ENCODE data around the gene BAHCC1.

BAHCC1 gene

DNA sequence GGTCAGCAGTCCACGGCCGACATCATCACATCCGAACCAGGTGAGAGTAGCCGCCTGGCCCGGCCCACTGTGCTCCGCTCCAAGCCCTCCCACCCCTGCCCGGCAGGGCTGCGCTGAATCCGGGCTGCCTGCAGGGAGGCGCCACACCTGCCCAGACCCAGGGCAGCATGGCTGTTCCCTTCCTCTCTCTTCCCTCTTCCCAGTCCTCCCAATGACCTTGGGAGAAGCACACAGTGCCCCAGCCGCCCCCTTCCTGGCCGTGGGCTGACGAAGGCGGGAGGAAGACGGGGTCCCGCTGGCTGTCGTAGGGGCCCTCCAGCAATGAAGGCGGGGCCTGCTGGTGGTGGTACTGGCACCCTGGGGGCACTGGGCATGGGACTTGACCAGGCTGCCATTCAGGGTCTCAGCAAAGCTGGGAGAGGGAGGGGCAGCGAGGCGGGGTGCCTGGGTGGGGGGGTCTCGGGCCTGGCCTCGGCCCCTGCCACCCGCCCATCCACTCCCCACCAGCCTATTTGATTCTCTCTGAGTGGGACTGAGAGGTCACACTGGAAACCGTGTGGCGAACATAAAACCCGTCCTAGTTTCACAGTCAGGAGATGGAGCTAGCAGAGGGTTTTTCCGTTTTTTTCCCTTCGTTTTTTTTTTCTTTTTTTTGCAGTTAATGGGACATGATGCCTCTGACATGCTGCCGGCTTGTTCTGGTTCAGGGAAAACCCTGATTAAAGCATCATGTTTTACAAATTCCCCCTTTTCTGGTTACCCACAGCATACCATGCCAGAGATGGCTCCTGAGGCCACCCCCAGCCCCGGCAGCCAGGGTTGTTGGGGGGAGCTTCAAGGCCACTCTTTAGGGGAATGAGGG, 50.6 kb downstream of the BAHCC1 start:
- no peak for DNase-seq

DNA sequence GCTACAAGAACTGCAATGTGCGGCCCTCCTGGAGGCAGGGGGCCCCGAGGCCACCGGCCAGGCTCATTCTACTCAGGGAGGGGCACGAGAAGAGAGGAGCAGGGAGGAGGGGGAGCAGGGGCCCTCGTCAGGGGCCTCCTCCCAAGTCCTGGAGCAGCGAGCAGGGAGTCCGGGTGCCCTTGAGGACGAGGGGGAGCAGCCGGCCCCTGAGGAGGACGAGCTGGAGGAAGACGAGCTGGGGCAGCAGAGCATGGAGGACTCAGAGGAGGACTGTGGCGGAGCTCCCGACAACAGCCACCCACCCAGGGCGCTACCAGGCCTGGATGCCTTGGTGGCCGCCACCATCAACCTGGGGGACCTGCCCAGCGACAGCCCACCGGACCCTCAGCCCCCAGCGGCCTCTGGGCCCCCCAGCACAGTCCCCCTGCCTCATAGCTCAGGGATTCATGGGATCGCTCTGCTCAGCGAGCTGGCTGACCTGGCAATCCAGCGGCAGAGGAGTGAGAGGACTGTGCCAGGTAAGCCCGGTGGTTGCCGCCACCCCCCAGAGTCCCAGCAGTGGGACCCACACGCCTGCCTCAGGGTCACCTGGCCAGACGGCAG, 52.2 kb downstream of the BAHCC1 start:
- no peak for DNase-seq

DNA sequence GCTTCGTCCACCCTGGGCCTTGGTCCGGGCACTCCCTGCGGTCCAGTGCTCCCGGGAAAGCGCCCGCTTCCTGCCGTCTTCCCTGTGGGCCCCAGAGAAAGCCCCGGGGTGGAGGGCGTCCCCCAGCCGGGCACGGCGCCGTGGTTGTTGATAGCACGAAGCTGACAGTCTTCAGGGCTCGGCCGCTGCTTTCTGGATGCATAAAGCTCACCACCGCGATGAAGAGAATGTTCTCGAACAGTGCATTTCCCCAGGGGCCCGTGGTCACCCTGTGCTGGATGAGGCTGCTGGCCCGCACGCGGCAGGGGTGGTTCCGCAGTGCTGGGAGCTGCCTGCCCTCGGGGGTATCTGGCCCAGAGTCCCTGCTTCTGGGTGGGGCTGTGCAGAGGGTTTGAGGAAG, 53.2 kb downstream of the BAHCC1 start:
- no peak for DNase-seq

DNA sequence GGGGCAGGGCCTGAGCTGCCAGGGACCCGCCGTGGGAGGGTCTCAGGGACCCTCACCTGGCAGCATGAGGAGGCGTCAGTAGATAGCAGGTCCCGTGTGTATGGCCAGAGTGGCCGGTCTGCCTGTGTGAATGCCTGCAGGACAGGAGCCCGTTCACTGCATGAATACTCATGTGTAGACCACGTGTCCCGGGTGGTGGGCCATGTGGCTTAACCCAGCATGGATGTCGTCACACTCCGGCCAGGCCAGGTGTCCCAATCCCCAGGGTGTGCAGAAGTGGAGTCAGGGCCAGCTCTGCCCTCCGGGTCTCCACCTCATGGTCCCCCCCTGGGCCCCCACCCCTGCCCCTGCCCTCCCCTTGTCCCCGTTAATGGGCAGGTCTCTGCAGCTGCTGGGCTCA, 53.7 kb downstream of the BAHCC1 start:
- DNase-seq: no peak

DNA sequence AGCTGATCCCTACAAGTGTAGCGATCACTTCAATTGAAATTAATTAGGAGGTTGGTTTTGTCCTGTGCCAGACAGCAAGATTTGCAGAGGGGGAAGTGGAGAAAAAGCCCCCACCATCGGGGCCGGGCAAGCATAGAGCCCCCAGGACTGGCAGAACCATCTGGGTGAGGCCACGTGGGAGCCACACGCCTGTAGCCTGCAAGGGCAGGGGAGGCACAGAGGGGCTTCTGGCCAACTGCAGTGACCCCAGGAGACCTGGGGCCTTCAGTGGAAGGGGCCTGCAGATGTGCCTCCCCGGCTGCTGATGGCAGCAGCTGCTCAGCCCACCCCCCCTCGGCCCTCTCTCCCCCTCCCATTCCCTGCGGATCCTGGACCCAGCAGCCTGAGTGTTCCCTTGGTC, 54.1 kb downstream of the BAHCC1 start:
- DNase-seq: no peak

DNA sequence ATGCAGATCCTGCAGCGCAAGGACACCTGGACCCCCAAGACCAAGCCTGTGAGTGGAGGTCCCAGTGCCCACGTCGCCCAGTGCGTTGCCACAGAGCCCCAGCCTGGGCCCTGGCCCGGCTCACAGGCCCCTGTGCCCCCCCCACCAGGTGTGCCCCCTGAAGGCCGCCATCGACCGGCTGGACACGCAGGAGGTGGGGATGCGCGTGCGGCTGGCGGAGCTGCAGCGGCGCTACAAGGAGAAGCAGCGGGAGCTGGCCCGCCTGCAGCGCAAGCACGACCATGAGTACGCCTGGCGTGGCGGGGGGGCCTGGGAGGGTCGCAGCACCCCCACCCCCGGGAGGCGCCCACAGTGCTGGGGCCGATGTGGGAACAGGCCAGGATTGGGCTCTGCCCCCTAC, 56.6 kb downstream of the BAHCC1 start:
- DNase-seq: no peak

DNA sequence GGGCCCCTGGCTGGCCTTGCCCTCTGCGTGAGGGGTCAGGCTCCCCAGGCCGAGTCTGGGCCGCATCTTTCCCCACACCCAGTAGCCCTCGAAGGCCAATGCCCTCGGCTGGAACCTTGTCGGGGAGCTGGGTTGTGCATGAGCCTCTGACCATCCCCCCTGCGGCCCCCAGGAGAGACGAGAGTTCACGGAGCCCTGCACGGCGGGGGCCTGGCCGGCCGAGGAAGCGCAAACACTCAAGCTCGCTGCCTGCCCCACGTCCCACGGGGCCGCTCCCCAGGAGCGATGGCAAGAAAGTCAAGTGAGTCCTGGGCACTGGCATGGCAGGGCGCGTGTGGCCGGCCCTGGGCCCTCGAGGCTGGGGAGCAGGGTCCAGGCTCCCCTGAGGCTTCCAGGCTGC, 57.3 kb downstream of the BAHCC1 start:
- no peak for DNase-seq

DNA sequence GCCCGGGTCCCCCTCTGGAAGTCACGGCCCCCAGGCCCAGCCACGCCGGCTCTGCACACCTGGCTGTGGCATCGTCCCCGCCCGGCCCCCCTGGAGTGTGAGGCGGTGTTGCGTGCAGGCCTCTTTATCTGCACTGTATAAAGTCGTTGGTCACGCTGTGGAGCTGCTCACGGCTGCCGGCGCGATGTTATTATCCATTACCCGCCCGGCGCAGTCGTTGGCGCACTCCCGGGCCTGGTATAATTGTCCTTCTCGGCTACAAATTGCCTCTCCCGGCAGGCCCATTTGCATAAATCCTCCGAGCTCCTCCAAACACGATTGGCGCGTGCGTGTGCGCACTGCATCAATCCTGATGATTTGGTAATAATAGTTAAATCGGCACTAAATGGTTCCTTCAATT, 57.8 kb downstream of the BAHCC1 start:
- DNase-seq: no peak

DNA sequence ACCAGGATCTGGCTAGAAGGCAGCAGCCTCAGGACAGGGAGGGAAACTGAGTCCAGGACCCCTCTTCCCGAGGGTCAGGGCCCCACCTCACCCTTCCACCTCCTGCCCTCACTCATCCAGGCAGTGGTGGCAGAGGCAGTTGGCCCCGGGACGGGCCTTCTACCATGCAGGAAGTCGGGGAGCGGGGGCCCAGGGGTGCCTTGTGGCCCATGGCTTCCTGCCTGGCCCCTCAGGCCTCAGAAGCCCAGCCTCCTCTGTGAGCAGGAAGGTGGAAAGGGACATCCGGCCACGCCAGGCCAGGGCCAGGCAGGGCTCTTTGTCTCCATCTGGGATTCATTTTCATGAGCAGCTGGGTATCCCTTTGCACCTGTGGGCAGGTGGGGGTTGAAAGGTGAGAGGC, 58.5 kb downstream of the BAHCC1 start:
- no peak for DNase-seq

DNA sequence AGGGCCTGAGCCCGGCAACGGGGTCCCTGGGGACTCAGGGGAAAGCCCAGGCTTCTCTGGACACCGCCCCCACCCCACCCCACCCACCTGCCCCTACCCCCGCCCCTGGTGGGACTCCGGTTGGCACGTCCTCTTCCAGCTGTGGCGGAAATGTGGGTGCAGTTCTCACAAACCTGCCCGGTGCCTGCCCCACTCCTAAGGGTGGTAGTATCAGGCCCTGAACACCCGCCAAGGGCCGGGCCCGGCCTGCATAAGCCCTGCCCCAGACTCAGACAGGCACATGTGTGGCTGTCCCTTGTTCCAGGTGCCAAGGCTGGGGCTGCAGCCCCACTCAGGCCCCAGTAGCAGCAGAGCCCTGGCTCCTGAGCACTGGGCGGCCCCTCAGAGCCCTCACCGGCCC, 59.2 kb downstream of the BAHCC1 start:
- DNase-seq: no peak

DNA sequence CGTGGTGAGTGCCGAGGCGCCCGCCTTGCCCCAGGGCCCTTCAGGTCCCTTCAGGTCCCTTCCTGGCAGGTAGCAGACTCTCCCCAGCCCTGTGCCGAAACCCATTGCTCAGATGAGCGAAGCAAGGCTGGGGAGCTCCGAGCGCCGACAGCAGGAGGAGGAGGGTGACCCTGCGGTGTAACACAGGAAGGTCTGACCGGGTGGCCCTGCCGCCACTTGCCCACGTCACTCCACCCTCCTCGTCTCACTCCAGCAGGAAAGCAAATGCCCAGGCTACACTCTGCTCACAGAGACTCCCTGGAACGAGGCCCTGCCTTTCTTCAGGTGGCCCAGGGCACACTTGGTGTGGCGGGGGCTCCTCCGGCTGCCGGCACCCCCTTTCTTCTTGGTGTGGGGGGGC, 60.1 kb downstream of the BAHCC1 start:
- no peak for DNase-seq

DNA sequence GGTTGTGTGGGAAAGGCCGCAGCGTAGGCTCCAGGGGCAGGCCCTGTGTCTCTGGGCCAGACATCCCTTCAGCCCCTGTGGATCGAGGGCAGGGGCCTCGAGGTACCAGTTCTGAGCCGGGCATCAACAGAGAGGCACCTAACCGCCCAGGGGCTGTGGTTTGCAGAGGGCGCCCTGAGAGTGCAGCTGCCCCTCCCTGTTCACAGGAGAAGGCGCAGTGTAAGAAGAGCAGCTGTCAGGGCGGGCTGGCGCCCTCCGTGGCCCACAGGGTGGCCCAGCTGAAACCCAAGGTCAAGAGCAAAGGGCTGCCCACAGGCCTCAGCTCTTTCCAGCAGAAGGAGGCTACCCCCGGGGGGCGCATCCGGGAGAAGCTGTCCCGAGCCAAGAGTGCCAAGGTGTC, 60.8 kb downstream of the BAHCC1 start:
- no peak for DNase-seq

DNA sequence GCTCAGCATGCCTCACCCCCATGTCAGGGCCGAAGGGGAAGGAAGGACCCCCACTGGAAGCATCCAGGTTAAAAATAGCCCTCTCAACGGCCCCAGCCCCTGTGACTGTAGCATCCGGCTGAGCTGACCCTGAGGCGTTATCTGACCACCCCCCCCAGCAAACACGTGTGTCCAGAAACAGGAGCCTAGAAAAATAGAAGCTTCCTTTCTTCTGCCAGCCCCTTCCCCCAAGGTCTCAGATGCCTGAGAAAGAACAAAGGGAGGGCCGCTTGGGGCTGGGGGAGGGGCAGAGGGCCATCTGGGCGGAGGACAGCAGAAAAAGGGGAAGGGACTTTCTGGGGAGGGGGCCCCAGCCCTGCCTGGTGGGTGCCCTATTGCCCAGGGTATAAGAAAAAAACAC, 61.5 kb downstream of the BAHCC1 start:
- no peak for DNase-seq

DNA sequence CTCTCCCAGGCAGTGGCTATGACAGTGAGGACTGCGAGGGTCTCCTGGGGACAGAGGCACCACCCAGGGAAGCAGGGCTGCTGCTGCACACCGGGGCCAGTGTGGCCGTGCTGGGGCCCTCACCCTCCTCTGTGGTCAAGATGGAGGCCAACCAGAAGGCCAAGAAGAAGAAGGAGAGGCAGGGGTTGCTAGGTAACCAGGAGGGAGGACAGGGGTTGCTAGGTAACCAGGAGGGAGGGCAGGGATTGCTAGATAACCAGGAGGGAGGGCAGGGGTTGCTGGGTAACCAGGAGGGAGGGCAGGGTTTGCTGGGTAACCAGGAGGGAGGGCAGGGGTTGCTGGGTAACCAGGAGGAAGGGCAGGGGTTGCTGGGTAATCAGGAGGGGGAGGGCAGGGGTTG, 62.1 kb downstream of the BAHCC1 start:
- DNase-seq: no peak

DNA sequence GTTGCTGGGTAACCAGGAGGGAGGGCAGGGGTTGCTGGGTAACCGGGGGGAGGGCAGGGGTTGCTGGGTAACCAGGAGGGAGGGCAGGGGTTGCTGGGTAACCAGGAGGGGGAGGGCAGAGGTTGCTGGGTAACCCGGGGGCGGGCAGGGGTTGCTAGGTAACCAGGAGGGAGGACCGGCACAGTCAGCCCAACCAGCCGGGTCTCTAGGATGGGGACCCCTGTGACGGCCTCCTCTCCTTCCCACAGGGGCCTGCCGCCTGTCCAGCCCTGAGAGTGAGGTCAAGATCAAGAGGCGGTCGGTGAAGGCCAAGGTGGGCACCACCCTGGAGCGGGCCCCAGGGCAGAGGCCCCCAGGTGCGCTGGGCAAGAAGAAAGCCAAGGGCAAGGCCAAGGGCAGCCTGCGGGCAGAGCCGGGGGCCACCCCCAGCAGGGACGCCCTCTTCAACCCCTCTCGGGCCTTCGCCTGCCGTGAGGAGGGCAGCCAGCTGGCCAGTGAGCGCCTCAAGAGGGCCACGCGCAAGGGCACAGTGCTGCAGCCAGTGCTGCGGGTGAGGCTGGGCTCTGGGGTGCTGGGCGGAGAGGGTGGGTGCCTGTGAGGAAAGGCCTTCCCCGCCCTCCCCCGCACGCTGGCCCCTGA, 62.8 kb downstream of the BAHCC1 start:
- no peak for DNase-seq

DNA sequence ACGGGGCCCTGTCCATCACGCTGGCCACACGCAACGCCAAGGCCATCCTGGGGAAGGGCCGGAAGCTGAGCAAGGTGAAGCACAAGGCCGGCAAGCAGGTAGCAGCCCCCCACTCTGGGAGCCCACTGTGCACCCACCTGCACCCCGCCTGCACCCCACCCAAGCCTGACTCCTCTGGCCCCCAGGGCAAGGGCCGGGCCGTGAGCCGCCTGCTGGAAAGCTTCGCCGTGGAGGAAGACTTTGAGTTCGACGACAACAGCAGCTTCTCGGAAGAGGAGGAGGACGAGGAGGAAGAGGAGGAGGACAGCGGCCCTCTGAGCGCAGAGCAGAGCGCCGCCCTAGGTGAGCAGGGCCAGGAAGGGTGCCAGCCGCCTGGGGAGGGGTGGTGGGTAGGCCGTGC, 63.4 kb downstream of the BAHCC1 start:
- no peak for DNase-seq

DNA sequence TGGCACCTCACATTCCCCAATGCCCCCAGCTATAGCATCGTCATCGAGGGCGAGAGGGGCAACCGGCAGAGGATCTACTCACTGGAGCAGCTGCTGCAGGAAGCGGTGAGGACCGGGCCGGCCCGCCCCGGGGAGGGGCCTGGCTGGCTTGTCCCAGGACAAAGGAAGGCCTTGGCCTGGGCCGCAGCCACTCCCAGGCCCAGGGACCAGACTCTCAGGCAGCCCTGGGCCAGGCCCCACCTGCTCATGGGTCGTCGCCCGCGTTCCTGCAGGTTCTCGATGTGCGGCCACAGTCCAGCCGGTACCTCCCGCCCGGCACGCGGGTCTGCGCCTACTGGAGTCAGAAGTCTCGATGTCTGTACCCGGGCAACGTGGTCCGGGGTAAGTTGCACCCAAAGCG, 64.0 kb downstream of the BAHCC1 start:
- DNase-seq: no peak

DNA sequence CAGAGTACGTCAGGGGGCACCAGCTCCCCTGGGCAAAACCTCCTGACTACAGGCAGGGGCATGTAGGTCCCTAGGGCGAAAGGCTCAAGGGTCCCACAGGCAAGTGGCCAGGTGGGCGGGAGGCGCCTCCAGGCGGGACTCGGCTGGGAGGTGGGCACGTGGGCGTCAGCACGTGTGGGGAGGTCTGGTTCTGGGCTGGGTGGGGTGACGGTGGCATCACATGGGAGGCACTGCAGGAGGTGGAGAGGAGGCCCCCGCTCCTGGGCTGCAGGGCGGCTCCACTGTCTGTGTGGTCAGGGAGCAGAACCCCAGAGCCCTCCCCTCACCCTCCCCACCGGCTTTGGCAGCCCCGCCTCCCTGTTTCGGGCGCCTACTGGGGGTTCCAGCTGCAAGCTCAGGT, 64.6 kb downstream of the BAHCC1 start:
- no peak for DNase-seq

DNA sequence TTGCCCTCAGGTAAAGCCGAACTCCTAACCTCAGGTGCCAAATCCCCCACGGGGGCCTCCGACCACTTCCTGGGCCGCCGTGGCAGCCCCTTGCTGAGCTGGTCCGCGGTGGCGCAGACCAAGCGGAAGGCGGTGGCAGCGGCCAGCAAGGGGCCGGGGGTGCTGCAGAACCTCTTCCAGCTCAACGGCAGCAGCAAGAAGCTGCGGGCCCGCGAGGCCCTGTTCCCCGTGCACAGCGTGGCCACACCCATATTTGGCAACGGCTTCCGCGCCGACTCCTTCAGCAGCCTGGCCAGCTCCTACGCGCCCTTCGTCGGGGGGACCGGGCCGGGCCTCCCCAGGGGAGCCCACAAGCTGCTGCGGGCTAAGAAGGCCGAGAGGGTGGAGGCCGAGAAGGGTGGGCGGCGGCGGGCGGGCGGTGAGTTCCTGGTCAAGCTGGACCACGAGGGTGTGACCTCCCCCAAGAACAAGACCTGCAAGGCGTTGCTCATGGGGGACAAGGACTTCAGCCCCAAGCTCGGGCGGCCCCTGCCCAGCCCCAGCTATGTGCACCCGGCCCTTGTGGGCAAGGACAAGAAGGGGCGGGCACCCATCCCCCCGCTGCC, 65.7 kb downstream of the BAHCC1 start:
- DNase-seq: no peak

DNA sequence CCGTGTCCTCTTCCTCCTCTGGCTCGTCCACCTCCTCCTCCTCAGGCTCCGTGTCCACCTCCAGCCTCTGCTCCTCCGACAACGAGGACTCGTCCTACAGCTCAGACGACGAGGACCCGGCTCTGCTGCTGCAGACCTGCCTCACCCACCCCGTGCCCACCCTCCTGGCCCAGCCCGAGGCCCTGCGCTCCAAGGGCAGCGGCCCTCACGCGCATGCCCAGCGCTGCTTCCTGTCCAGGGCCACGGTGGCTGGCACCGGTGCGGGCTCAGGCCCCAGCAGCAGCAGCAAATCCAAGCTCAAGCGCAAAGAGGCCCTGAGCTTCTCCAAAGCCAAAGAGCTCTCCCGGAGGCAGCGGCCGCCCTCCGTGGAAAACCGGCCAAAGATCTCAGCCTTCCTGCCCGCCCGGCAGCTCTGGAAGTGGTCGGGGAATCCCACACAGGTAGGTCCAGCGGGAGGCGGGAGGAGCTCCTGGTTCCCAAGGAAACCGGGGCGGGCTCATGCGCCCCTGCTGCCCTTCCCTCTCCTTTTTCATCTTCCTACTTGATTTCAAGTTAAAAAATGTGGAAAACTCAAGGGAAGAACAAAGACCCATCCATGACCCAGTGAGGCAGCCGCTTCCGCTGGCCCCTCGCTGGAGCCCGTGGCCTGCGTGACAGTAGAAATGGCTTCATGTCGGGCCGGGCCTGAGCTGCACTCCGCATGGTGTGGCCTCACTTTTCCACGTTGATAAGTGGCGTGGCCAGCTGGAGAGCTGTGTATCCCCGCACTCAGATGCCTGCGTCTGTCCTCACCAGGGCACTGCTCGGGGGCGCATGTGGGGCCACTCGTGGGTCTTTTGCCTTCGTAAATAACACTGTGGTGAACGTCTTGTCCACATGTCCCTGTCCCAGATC, 66.6 kb downstream of the BAHCC1 start:
- no peak for DNase-seq

DNA sequence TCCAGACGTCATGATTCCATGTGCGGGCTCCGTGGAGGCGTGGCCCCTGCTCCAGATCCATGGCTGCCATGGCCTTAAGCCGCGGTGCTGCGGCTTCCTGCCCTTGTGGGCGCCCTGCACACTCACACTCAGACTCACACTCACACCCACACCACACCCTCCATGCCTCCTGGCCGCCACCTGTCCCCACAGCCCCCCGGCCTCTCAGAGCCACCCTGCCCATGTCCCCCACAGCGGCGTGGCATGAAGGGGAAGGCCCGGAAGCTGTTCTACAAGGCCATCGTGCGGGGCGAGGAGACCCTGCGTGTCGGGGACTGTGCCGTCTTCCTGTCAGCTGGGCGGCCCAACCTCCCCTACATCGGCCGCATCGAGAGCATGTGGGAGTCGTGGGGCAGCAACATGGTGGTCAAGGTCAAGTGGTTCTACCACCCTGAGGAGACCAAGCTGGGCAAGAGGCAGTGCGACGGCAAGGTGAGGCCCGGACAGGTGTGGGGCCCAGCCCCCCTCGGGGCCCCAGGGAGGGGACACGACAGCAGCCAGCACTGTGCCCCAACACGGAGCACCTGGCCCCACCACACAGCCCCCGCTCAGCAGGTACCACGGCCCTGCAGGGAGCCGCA, 67.4 kb downstream of the BAHCC1 start:
- no peak for DNase-seq

DNA sequence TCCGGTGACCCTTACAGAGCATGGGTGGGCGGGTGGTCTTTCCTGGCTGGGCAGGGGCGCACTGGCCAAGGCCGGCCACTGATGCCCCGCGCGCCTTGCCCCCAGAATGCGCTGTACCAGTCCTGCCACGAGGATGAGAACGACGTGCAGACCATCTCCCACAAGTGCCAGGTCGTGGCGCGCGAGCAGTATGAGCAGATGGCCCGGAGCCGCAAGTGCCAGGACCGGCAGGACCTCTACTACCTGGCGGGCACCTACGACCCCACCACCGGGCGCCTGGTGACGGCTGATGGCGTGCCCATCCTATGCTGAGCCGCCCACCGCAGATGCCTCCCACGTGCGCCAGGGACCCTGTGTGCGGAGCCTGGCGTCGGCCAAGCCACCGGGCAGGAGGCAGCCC, 68.2 kb downstream of the BAHCC1 start:
- DNase-seq: no peak
